Measurements from ENCODE around the gene XKR8.

The XKR8 gene

DNA sequence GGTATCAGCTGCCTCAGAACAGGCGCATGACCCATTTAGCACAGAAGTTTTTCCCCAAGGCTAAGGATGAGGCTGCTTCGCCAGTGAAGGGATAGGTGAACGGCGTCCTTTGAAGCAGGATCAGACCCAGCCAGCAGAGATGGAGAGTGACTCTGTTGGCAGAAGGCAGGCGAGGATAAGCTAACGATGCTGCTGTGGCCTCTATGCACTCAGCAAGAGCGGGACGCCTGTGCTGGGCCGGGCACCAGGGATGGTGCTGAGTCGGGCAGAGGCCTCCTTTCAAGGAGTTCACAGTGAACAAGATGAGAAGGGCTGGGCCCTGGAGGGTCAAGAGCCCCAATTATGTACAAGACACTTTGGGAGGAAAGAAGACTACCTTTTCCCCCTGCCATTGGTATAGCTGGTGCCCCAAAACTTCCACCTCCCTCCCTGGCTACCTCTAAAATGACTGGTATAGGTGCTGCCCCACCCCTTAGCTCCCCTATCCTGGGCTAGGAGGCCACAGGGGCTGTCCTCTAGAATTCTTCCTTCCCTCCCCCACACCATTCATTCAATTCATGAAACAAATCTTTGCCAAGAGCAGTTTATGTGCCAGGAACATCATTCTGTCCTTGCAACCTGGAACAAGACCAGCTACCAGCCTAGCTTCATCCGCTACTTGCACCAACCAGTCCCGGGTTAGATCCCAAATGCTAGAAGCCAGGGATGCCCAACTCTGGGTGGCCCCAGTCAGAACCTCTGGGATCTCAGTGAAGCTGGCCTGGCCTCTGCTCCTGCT, 7.5 kb downstream of the XKR8 start:
- Histone ChIP-seq H3K4me3 (ENCODE audit: low read length) (no peak overlapping the region), H3K36me3 (ENCODE audit: control insufficient read depth, insufficient read depth, low read length) (peaks cover 7% of the 10 kb centered on the region; the same call in 1 of the 2 replicates), H3K27me3 (ENCODE audit: control insufficient read depth, insufficient read depth, low read length) (no peaks in the 10 kb centered on the region), H3K9me3 (ENCODE audit: control insufficient read depth, insufficient read depth, low read length) (no peaks in the 10 kb centered on the region), H3K4me1 (ENCODE audit: control insufficient read depth, insufficient read depth, low read length) (no peaks in the 10 kb centered on the region), H3K27ac (ENCODE audit: low read length) (no peak overlapping the region)
- WGBS (ENCODE audit: insufficient coverage, insufficient read length): no CpG with 5 or more reads among the region's 12 CpGs
- no peak for DNase-seq (ENCODE audit: low read depth, low spot score)

GRCh38 chr1:27967884-27968466, 8.2 kb downstream of the XKR8 start:
- Histone ChIP-seq H3K9me3 (ENCODE audit: control insufficient read depth, insufficient read depth, low read length) (no peaks in the 10 kb centered on the region), H3K4me3 (ENCODE audit: low read length) (no peak overlapping the region), H3K27ac (ENCODE audit: low read length) (no peak overlapping the region), H3K4me1 (ENCODE audit: control insufficient read depth, insufficient read depth, low read length) (no peaks in the 10 kb centered on the region), H3K27me3 (ENCODE audit: control insufficient read depth, insufficient read depth, low read length) (no peaks in the 10 kb centered on the region), H3K36me3 (ENCODE audit: control insufficient read depth, insufficient read depth, low read length) (peaks cover 7% of the 10 kb centered on the region; the same call in 1 of the 2 replicates)
- no CpG with 5 or more reads among the region's 4 CpGs for WGBS (ENCODE audit: insufficient coverage, insufficient read length)
- DNase-seq (ENCODE audit: low read depth, low spot score): no peak

GRCh38 chr1:27968692-27969091, 8.9 kb downstream of the XKR8 start:
- H3K4me3 ChIP-seq (ENCODE audit: low read length): no peak overlapping the region
- no peak overlapping the region for H3K27ac ChIP-seq (ENCODE audit: low read length)
- H3K27me3 ChIP-seq (ENCODE audit: control insufficient read depth, insufficient read depth, low read length): no peaks in the 10 kb centered on the region
- no CpG with 5 or more reads among the region's 3 CpGs for WGBS (ENCODE audit: insufficient coverage, insufficient read length)
- no peaks in the 10 kb centered on the region for H3K4me1 ChIP-seq (ENCODE audit: control insufficient read depth, insufficient read depth, low read length)
- H3K36me3 ChIP-seq (ENCODE audit: control insufficient read depth, insufficient read depth, low read length): peaks cover 7% of the 10 kb centered on the region; the same call in 1 of the 2 replicates
- H3K9me3 ChIP-seq (ENCODE audit: control insufficient read depth, insufficient read depth, low read length): no peaks in the 10 kb centered on the region
- DNase-seq (ENCODE audit: low read depth, low spot score): no peak

DNA sequence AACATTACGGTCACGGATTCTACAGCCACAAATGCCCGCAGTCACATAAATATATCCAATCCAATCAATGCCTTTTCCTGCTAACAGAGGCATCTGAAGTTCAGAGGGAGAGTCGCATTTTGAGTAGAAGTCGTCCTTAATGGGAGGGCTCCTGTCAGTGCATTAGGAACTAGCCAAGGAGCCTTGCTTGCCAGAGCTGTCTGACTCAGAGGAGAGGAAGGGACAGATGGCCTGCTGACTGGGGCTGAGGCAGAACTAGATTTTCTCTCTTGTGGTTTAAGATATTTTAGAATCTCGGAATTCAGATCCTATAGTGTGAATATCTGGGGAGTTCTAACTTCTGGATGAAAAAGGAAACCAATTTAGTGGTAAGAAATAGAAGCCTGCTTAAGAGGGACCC, 10.6 kb downstream of the XKR8 start:
- no peaks in the 10 kb centered on the region for H3K27me3 ChIP-seq (ENCODE audit: control insufficient read depth, insufficient read depth, low read length)
- peaks cover 7% of the 10 kb centered on the region; the same call in 1 of the 2 replicates for H3K36me3 ChIP-seq (ENCODE audit: control insufficient read depth, insufficient read depth, low read length)
- H3K27ac ChIP-seq (ENCODE audit: low read length): no peak overlapping the region
- WGBS (ENCODE audit: insufficient coverage, insufficient read length): no CpG with 5 or more reads among the region's 6 CpGs
- no peaks in the 10 kb centered on the region for H3K9me3 ChIP-seq (ENCODE audit: control insufficient read depth, insufficient read depth, low read length)
- no peaks in the 10 kb centered on the region for H3K4me1 ChIP-seq (ENCODE audit: control insufficient read depth, insufficient read depth, low read length)
- no peak for DNase-seq (ENCODE audit: low read depth, low spot score)
- no peak overlapping the region for H3K4me3 ChIP-seq (ENCODE audit: low read length)

GRCh38 chr1:27971674-27972073, 11.9 kb downstream of the XKR8 start:
- DNase-seq (ENCODE audit: low read depth, low spot score): no peak
- no peak overlapping the region for H3K4me3 ChIP-seq (ENCODE audit: low read length)
- peaks cover 3% of the 10 kb centered on the region; the same call in 1 of the 2 replicates for H3K36me3 ChIP-seq (ENCODE audit: control insufficient read depth, insufficient read depth, low read length)
- H3K4me1 ChIP-seq (ENCODE audit: control insufficient read depth, insufficient read depth, low read length): no peaks in the 10 kb centered on the region
- H3K27ac ChIP-seq (ENCODE audit: low read length): no peak overlapping the region
- no peaks in the 10 kb centered on the region for H3K27me3 ChIP-seq (ENCODE audit: control insufficient read depth, insufficient read depth, low read length)
- no peaks in the 10 kb centered on the region for H3K9me3 ChIP-seq (ENCODE audit: control insufficient read depth, insufficient read depth, low read length)

- Histone ChIP-seq H3K9me3 (ENCODE audit: control insufficient read depth, insufficient read depth, low read length) (no peaks in the 10 kb centered on the region), H3K27me3 (ENCODE audit: control insufficient read depth, insufficient read depth, low read length) (no peaks in the 10 kb centered on the region), H3K4me3 (ENCODE audit: low read length) (no peak overlapping the region), H3K4me1 (ENCODE audit: control insufficient read depth, insufficient read depth, low read length) (no peaks in the 10 kb centered on the region), H3K27ac (ENCODE audit: low read length) (no peak overlapping the region), H3K36me3 (ENCODE audit: control insufficient read depth, insufficient read depth, low read length) (no peaks in the 10 kb centered on the region)
- no CpG with 5 or more reads among the region's 4 CpGs for WGBS (ENCODE audit: insufficient coverage, insufficient read length)
- no peak for DNase-seq (ENCODE audit: low read depth, low spot score)
Measured at GRCh38 chr1:27972141-27972540, 12.4 kb downstream of the XKR8 start.

DNA sequence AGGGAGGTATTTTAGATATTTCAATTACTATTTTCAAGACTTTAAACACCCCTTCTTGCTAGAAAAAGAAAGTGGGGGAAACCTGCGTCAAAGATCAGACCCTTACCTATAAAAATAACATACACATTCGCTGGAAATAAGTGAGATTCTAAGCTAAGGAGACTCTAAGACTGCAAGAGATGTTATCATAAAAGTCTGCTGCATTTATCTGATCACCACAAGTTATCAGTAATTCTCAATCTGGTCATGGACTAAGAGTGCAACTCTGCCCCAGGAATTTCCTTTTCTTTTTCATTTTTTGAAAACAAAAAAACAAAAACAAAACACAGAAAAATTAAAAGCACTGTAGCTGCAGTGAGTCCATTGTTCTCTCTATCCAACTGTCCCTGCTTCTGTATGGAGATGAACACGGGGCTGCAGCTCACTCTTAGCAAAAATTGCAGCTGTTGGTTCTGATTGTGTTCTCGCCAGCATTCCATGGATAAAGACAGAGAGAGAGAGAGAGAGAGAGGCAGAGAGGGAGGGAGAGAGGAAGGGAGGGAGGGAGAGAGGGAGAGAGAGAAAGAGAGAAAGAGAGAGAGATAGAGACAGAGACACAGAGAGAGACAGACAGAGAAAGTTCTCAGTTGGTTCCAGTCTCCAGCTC, 14.1 kb downstream of the XKR8 start:
- H3K27ac ChIP-seq (ENCODE audit: low read length): no peak overlapping the region
- H3K27me3 ChIP-seq (ENCODE audit: control insufficient read depth, insufficient read depth, low read length): no peaks in the 10 kb centered on the region
- DNase-seq (ENCODE audit: low read depth, low spot score): no peak
- H3K4me3 ChIP-seq (ENCODE audit: low read length): no peak overlapping the region
- H3K36me3 ChIP-seq (ENCODE audit: control insufficient read depth, insufficient read depth, low read length): no peaks in the 10 kb centered on the region
- whole genome bisulfite sequencing (ENCODE audit: insufficient coverage, insufficient read length): no CpG with 5 or more reads among the region's 4 CpGs
- no peaks in the 10 kb centered on the region for H3K9me3 ChIP-seq (ENCODE audit: control insufficient read depth, insufficient read depth, low read length)
- no peaks in the 10 kb centered on the region for H3K4me1 ChIP-seq (ENCODE audit: control insufficient read depth, insufficient read depth, low read length)

- Histone ChIP-seq H3K4me3 (ENCODE audit: low read length) (no peak overlapping the region), H3K36me3 (ENCODE audit: control insufficient read depth, insufficient read depth, low read length) (no peaks in the 10 kb centered on the region), H3K27me3 (ENCODE audit: control insufficient read depth, insufficient read depth, low read length) (no peaks in the 10 kb centered on the region), H3K9me3 (ENCODE audit: control insufficient read depth, insufficient read depth, low read length) (no peaks in the 10 kb centered on the region), H3K4me1 (ENCODE audit: control insufficient read depth, insufficient read depth, low read length) (no peaks in the 10 kb centered on the region), H3K27ac (ENCODE audit: low read length) (no peak overlapping the region)
- no peak for DNase-seq (ENCODE audit: low read depth, low spot score)
Measured at GRCh38 chr1:27974417-27974781, 14.6 kb downstream of the XKR8 start.

GRCh38 chr1:27979151-27979858, 19.5 kb downstream of the XKR8 start:
- H3K27ac ChIP-seq (ENCODE audit: low read length): no peak overlapping the region
- H3K36me3 ChIP-seq (ENCODE audit: control insufficient read depth, insufficient read depth, low read length): no peaks in the 10 kb centered on the region
- no peak overlapping the region for H3K4me3 ChIP-seq (ENCODE audit: low read length)
- DNase-seq (ENCODE audit: low read depth, low spot score): no peak
- no peaks in the 10 kb centered on the region for H3K4me1 ChIP-seq (ENCODE audit: control insufficient read depth, insufficient read depth, low read length)
- no peaks in the 10 kb centered on the region for H3K27me3 ChIP-seq (ENCODE audit: control insufficient read depth, insufficient read depth, low read length)
- no CpG with 5 or more reads among the region's 1 CpG for WGBS (ENCODE audit: insufficient coverage, insufficient read length)
- H3K9me3 ChIP-seq (ENCODE audit: control insufficient read depth, insufficient read depth, low read length): no peaks in the 10 kb centered on the region

DNA sequence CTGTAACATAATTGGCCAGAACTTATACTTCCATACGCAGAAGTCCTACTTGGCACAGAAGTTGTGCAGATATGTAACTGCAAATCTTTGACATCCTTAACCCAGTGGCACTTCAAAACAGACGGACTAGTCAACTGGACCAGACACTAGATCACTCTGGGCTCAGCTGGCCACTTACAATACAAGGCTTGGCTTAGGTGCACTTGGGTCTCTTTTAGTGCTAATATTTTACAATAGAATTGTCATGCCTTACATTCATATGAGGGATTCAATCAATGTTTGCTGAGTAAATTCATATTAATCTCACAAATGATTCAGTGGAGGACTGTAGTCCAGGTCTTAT, 20.1 kb downstream of the XKR8 start:
- Histone ChIP-seq H3K9me3 (ENCODE audit: control insufficient read depth, insufficient read depth, low read length) (no peaks in the 10 kb centered on the region), H3K27ac (ENCODE audit: low read length) (no peak overlapping the region), H3K36me3 (ENCODE audit: control insufficient read depth, insufficient read depth, low read length) (no peaks in the 10 kb centered on the region), H3K4me3 (ENCODE audit: low read length) (no peak overlapping the region), H3K4me1 (ENCODE audit: control insufficient read depth, insufficient read depth, low read length) (no peaks in the 10 kb centered on the region), H3K27me3 (ENCODE audit: control insufficient read depth, insufficient read depth, low read length) (no peaks in the 10 kb centered on the region)
- DNase-seq (ENCODE audit: low read depth, low spot score): no peak
- no CpG with 5 or more reads among the region's 2 CpGs for whole genome bisulfite sequencing (ENCODE audit: insufficient coverage, insufficient read length)

Data from iPS DF 6.9 (cell line).